Upper lobe of right lung (tissue), 1 donor: ENCODE data around the gene CACNG8. TPM values are rescaled to one million over a fixed set of nuclear protein-coding genes. Genes with fewer than 3 reads are reported as not detected.
"Not testable (repeated sequence)": the region's sequence is repeated elsewhere in the genome, so short reads cannot be mapped to it uniquely, and the experiment has no call there.

Source experiments
- ATAC-seq: fragments of 200-7000 bp; cut with Tn5 transposase; one replicate; pipeline ENCODE4 v1.9.1; 2020; ENCODE audit warnings: mild to moderate bottlenecking, moderate library complexity
- DNase-seq: peaks from one replicate; pipeline ENCODE4 v3.0.0-alpha.2; 2020
- H3K27ac ChIP-seq: fragments of 200-600 bp; one replicate; pipeline ENCODE4 v1.8.0; 2022
- H3K27me3 ChIP-seq: fragments of 200-600 bp; one replicate; pipeline ENCODE4 v1.8.0; 2022; ENCODE audit warnings: mild to moderate bottlenecking
- H3K36me3 ChIP-seq: fragments of 200-600 bp; one replicate; pipeline ENCODE4 v1.8.0; 2022
- H3K4me1 ChIP-seq: fragments of 200-600 bp; one replicate; pipeline ENCODE4 v1.8.0; 2022
- H3K4me3 ChIP-seq: fragments of 200-600 bp; one replicate; pipeline ENCODE4 v1.8.0; 2022; ENCODE audit warnings: mild to moderate bottlenecking
- H3K9me3 ChIP-seq: fragments of 200-600 bp; one replicate; pipeline ENCODE4 v1.8.0; 2022
- CTCF ChIP-seq: fragments of 200-600 bp; IDR thresholded peaks from one replicate; pipeline ENCODE4 v1.8.0; 2022; ENCODE audit warnings: antibody characterized with exemption
- intact Hi-C: fragments of 100-400 bp; cut with DNase I; formaldehyde crosslinking; loops from one replicate; pipeline ENCODE4 v1.11.0; 2022
- total RNA-seq: library from RNA; stranded (reverse); fragmentation: NEBNext Ultra II Directional; extraction: Animal tissue kit (Norgen Biotek cat#: 25700); gene quantifications from one replicate; pipeline ENCODE4 v1.2.1, GENCODE V29; 2021
- donor health status: DM: no; HTN: yes; CAD: no; lungs with severe emphysema.

CACNG8 gene
- total RNA-seq, 1 donor from 2014 or later = 0.12 TPM

DNA sequence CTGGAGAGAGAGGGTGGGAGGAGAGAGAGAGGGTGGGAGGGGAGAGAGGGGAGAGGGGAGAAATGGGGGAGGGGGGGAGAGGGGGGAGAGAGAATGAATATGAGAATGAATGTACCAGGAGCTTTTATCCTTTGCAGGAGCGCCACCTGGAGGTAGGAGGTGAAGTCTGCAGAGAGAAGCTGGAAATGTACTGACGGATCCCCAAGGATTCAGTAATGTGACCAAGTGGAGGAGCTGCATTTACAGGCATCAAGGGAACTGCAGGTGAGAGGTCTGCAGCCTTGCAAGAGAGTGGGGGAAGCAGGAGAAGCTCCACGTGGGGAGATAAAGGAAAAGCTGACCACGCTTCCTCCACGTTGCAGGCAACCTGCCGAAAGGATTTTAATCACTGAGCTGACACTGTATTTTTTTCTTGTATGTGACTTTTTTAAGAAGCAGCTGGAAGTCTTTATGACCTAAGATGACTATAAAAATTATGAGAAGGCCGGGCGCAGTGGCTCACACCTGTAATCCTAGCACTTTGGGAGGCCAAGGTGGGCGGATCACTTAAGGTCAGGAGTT is 67.3 kb downstream of the CACNG8 start:
- Histone ChIP-seq H3K9me3 (no peaks in the 10 kb centered on the region), H3K27ac (no peak overlapping the region), H3K4me3 (no peak overlapping the region), H3K4me1 (no peaks in the 10 kb centered on the region), H3K27me3 (peaks cover under 1% of the 10 kb centered on the region), H3K36me3 (no peaks in the 10 kb centered on the region)
- DNase-seq (no peak), ATAC-seq (peak; percentile 86)
- peak; percentile 64 for TF ChIP-seq CTCF
- intact Hi-C loops = loop anchor here (10.0 kb wide), 1 partner anchor 125 kb away; the partner anchor contains the start of gene CACNG7

GRCh38 chr19:54030895-54031586 is 68.3 kb downstream of the CACNG8 start:
- Histone ChIP-seq H3K27ac (no peak overlapping the region), H3K9me3 (no peaks in the 10 kb centered on the region), H3K27me3 (no peaks in the 10 kb centered on the region), H3K4me3 (peak overlapping the region; percentile 13), H3K36me3 (no peaks in the 10 kb centered on the region), H3K4me1 (no peaks in the 10 kb centered on the region)
- intact Hi-C loops = no loop called here
- peak; percentile 35 for TF ChIP-seq CTCF
- no peak for DNase-seq
- ATAC-seq = no peak

GRCh38 chr19:54035215-54036178 is 72.8 kb downstream of the CACNG8 start:
- Histone ChIP-seq H3K36me3 (no peaks in the 10 kb centered on the region), H3K4me3 (no peak overlapping the region), H3K9me3 (no peaks in the 10 kb centered on the region), H3K27me3 (no peaks in the 10 kb centered on the region), H3K27ac (no peak overlapping the region), H3K4me1 (no peaks in the 10 kb centered on the region)
- intact Hi-C loops = no loop called here
- TF ChIP-seq CTCF = no peak
- no peak for DNase-seq
- ATAC-seq = no peak

DNA sequence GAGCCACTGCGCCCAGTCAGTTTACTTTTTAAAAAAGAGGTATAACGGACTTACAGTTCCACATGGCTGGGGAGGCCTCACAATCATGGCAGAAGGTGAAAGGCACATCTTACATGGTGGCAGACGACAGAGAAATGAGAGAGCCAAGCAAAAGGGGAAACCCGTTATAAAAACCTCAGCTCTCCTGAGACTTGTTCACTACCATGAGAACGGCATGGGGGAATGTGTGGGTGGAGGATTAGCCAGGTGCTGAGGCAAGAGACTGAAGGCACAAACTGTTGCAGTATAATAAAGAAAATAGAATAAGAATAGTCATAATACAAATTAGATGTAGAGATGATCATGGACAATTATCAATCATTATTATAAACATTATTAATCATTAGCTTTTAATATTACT is 73.8 kb downstream of the CACNG8 start:
- intact Hi-C loops, H3K4me1 ChIP-seq, DNase-seq, H3K9me3 ChIP-seq, H3K4me3 ChIP-seq, ATAC-seq, H3K27me3 ChIP-seq, H3K27ac ChIP-seq, H3K36me3 ChIP-seq: not testable (repeated sequence)

Other genes starting within 250 kb of the CACNG8 start
- gene NLRP12, start 138.6 kb upstream of the CACNG8 start, total RNA-seq = 4.0 TPM
- 131 TPM for gene MYADM, start 95.1 kb upstream of the CACNG8 start, total RNA-seq
- gene PRKCG, start 80.7 kb upstream of the CACNG8 start, total RNA-seq = not detected
- gene CACNG7, start 53.7 kb upstream of the CACNG8 start, total RNA-seq = not detected
- not detected for gene CACNG6, start 28.7 kb downstream of the CACNG8 start, total RNA-seq
- 1.1 TPM for gene VSTM1, start 101.0 kb downstream of the CACNG8 start, total RNA-seq
- not detected for gene TARM1, start 118.4 kb downstream of the CACNG8 start, total RNA-seq
- 59.5 TPM for gene OSCAR, start 137.9 kb downstream of the CACNG8 start, total RNA-seq
- gene NDUFA3, start 139.9 kb downstream of the CACNG8 start, total RNA-seq = 115 TPM
- 19.5 TPM for gene TFPT, start 152.7 kb downstream of the CACNG8 start, total RNA-seq
- 44.9 TPM for gene PRPF31, start 152.8 kb downstream of the CACNG8 start, total RNA-seq
- gene CNOT3, start 174.8 kb downstream of the CACNG8 start, total RNA-seq = 39.4 TPM
- 9.2 TPM for gene LENG1, start 196.8 kb downstream of the CACNG8 start, total RNA-seq
- 48.3 TPM for gene TMC4, start 210.2 kb downstream of the CACNG8 start, total RNA-seq
- 57.9 TPM for gene MBOAT7, start 226.6 kb downstream of the CACNG8 start, total RNA-seq
- gene TSEN34, start 228.4 kb downstream of the CACNG8 start, total RNA-seq = 34.7 TPM
- gene RPS9, start 237.9 kb downstream of the CACNG8 start, total RNA-seq = 1,039 TPM